HCEC 1CT (cell line): ENCODE data around the gene HOXA10.
A peak's percentile ranks its signal among the peaks of the same experiment; 100 is the strongest.

Source experiments
- DNase-seq: peaks from one replicate; pipeline ENCODE4 v3.0.0-alpha.2; 2017

Gene HOXA10

GRCh38 chr7:27173956-27174873, at the start of gene HOXA10:
Gene HOXA10 (minus strand): TSS chr7:27174320. CDS start chr7:27174306, 14 bp downstream.
- DNase-seq = peak; percentile 67

GRCh38 chr7:27221201-27221797, 47.2 kb upstream of the HOXA10 start:
- DNase-seq = no peak

GRCh38 chr7:27220440-27220955, 46.4 kb upstream of the HOXA10 start:
- no peak for DNase-seq

GRCh38 chr7:27219821-27220220, 45.7 kb upstream of the HOXA10 start:
- DNase-seq = no peak

- no peak for DNase-seq
Measured at GRCh38 chr7:27217951-27218350, 43.8 kb upstream of the HOXA10 start.

- DNase-seq = no peak
Measured at GRCh38 chr7:27215356-27215755, 41.2 kb upstream of the HOXA10 start.

GRCh38 chr7:27214239-27214950, 40.3 kb upstream of the HOXA10 start:
- no peak for DNase-seq

GRCh38 chr7:27213433-27214238, 39.5 kb upstream of the HOXA10 start:
- no peak for DNase-seq

- no peak for DNase-seq
Measured at GRCh38 chr7:27212497-27213432, 38.6 kb upstream of the HOXA10 start.

- no peak for DNase-seq
Measured at GRCh38 chr7:27211764-27212204, 37.7 kb upstream of the HOXA10 start.

- no peak for DNase-seq
Measured at GRCh38 chr7:27211084-27211446, 36.9 kb upstream of the HOXA10 start.

GRCh38 chr7:27210441-27211083, 36.4 kb upstream of the HOXA10 start:
- DNase-seq = no peak

- DNase-seq = no peak
Measured at GRCh38 chr7:27209933-27210440, 35.9 kb upstream of the HOXA10 start.

- DNase-seq = no peak
Measured at GRCh38 chr7:27208998-27209397, 34.9 kb upstream of the HOXA10 start.

GRCh38 chr7:27207348-27207985, 33.3 kb upstream of the HOXA10 start:
- no peak for DNase-seq

- DNase-seq = no peak
Measured at GRCh38 chr7:27205325-27206280, 31.5 kb upstream of the HOXA10 start.

- no peak for DNase-seq
Measured at GRCh38 chr7:27204851-27205322, 30.8 kb upstream of the HOXA10 start.

- no peak for DNase-seq
Measured at GRCh38 chr7:27203964-27204594, 30.0 kb upstream of the HOXA10 start.
